ENCODE measurements around the gene SHROOM2.

Gene SHROOM2

DNA sequence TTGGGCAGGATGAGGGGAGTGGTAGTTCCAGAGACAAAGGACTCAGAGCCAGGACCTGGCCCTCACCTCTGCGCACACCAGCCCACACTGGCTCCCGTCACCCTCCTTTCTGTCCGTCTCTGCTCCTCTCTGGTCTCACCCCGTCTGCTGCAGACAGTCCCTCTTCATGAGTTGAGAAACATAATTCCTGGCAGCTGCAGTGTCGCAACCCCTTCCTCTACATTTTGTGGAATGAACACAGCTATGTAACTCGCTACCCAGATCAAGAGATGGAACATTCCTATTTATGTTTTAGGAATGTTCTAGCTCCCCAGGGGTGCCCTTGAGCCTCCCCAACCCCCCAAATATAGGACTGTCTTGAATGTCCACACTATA, 59.3 kb downstream of the SHROOM2 start:
- no peak for DNase-seq (ENCODE audit: low spot score)
- in situ Hi-C loops (cut with MboI; ENCODE audit: low pct_unique_long_range_greater_than_20kb, low sequenced_read_pairs, unreplicated experiment) = no loop called here
- TF ChIP-seq, protein P1, sequence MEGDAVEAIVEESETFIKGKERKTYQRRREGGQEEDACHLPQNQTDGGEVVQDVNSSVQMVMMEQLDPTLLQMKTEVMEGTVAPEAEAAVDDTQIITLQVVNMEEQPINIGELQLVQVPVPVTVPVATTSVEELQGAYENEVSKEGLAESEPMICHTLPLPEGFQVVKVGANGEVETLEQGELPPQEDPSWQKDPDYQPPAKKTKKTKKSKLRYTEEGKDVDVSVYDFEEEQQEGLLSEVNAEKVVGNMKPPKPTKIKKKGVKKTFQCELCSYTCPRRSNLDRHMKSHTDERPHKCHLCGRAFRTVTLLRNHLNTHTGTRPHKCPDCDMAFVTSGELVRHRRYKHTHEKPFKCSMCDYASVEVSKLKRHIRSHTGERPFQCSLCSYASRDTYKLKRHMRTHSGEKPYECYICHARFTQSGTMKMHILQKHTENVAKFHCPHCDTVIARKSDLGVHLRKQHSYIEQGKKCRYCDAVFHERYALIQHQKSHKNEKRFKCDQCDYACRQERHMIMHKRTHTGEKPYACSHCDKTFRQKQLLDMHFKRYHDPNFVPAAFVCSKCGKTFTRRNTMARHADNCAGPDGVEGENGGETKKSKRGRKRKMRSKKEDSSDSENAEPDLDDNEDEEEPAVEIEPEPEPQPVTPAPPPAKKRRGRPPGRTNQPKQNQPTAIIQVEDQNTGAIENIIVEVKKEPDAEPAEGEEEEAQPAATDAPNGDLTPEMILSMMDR (IDR thresholded peaks at IDR 0.05; ENCODE audit: extremely low read depth, insufficient read depth, missing control alignments) = no peak

DNA sequence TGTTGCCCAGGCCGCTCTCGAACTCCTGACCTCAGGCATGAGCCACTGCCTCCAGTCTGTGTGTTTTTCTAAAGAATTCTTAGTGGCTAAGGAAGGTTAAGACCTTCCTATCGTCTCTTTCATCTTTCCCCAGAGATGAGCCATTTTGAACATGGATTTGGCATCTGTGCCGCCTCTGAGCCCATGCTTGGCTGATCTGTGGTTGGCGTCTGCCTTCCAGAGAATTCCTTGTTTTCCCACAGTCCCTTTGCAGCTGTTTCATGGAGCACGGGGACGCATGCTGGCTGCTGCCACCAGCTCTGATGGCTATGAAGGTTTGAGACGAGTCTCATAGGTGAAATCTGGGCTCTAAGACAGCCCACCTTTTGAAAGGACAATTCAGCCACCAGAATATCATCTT, 60.4 kb downstream of the SHROOM2 start:
- TF ChIP-seq, protein P1 (IDR thresholded peaks at IDR 0.05; ENCODE audit: extremely low read depth, insufficient read depth, missing control alignments) = no peak
- DNase-seq (ENCODE audit: low spot score) = no peak
- in situ Hi-C loops (cut with MboI; ENCODE audit: low pct_unique_long_range_greater_than_20kb, low sequenced_read_pairs, unreplicated experiment) = no loop called here

DNA sequence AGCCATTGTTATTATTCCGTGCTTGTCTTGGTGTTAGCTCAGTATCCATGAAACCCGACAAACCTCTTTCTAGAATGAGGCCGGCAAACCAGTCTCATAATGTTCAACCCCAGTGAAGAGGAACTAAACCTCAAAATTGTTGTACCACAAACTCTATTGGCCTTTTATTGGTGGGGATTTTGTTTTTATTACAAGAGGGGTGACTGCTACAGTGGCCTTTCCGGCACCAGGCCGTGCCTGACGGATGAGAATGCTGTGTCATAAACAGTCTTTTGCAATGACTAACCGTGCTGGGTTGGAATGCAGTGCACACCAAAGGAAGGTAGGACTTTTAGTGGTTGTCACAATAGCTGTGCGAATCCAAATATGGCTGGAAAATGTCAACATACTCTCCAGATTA, 60.8 kb downstream of the SHROOM2 start:
- no peak for DNase-seq (ENCODE audit: low spot score)
- in situ Hi-C loops (cut with MboI; ENCODE audit: low pct_unique_long_range_greater_than_20kb, low sequenced_read_pairs, unreplicated experiment) = no loop called here
- TF ChIP-seq, protein P1 (IDR thresholded peaks at IDR 0.05; ENCODE audit: extremely low read depth, insufficient read depth, missing control alignments) = no peak

DNA sequence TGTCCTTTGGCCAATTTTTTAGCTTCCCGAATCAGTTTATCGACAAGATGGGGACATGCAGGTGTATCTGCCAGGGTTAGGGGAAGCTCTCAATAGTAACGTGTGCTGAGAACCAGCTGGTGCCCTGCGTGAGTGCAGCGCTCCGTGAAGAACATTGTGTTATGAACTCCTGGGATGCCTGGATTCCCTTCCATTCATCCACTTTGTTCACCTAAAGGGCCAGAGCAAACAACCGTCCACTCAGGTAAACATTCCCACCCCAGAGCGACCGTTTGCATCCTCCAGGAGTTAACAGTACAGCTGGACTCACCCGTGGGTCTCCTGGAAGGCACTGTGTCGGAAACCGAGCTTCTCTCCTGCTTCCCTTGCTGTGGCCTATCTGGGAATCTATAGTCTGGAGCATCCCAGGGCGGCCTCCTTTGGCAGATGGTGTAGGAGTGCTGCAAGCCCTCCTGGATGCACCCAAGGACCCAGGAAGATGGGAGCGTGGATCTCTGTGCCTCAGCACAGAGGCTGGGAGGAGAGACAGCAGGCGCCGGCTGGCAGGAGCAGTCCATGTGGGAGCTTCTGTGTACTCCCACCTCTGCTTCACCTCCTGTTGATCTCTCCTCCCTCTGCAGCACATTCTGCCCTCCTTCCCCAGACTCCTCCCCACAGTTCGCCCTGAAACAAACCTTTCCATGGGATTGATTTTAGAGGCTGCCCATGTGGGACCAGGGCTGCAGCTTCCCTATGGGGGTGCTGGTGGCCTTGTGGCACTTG, 62.7 kb downstream of the SHROOM2 start:
- in situ Hi-C loops (cut with MboI; ENCODE audit: low pct_unique_long_range_greater_than_20kb, low sequenced_read_pairs, unreplicated experiment) = no loop called here
- DNase-seq (ENCODE audit: low spot score) = no peak
- TF ChIP-seq, protein P1 (IDR thresholded peaks at IDR 0.05; ENCODE audit: extremely low read depth, insufficient read depth, missing control alignments) = no peak

GRCh38 chrX:9851890-9852289, 65.7 kb downstream of the SHROOM2 start:
- TF ChIP-seq, protein P1 (IDR thresholded peaks at IDR 0.05; ENCODE audit: extremely low read depth, insufficient read depth, missing control alignments) = no peak
- in situ Hi-C loops (cut with MboI; ENCODE audit: low pct_unique_long_range_greater_than_20kb, low sequenced_read_pairs, unreplicated experiment) = no loop called here
- DNase-seq (ENCODE audit: low spot score) = no peak

DNA sequence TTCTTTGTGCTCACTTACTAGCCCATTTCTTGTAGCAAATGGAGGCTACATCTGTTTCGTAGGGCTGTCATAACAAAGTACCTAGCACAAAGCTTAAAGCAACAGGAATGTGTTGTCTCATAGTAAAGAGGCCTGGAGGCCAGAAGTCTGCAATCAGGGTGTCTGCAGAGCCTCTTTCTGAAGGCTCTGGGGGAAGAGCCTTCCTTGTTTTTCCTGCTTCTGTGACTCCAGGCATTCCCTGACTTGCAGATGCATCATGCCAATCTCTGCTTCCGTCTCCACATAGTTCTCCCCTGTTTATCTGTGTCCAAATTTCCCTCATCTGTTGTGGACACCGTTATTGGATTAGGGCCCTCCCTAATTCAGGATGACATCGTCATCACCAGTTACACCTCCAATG, 67.1 kb downstream of the SHROOM2 start:
- TF ChIP-seq, protein P1 (IDR thresholded peaks at IDR 0.05; ENCODE audit: extremely low read depth, insufficient read depth, missing control alignments) = no peak
- in situ Hi-C loops (cut with MboI; ENCODE audit: low pct_unique_long_range_greater_than_20kb, low sequenced_read_pairs, unreplicated experiment) = no loop called here
- DNase-seq (ENCODE audit: low spot score) = no peak
